Fibroblast of lung (primary cell): ENCODE data around the gene SORL1-AS1.

Experiments
- DNase-seq, 2 donors: peaks; one replicate each; pipeline versions ENCODE4 v3.0.0 to v3.0.0-alpha.2; 2010; ENCODE audit warnings: low read depth in 2 of 2
- H2AFZ ChIP-seq: 2 replicates; pipeline ENCODE4 v1.5.1; 2012; ENCODE audit warnings: low read length, control low read depth, inconsistent platforms
- H3K27ac ChIP-seq: 2 replicates; pipeline ENCODE4 v1.5.1; 2011; ENCODE audit warnings: low read length, control low read depth; ENCODE audit not compliant: insufficient read depth
- H3K27me3 ChIP-seq: 2 replicates; pipeline ENCODE4 v1.5.1; 2011; ENCODE audit warnings: mild to moderate bottlenecking, low read length; ENCODE audit not compliant: control insufficient read depth, insufficient read depth
- H3K36me3 ChIP-seq: 2 replicates; pipeline ENCODE4 v1.5.1; 2011; ENCODE audit warnings: low read length; ENCODE audit not compliant: control insufficient read depth, insufficient read depth
- H3K4me1 ChIP-seq: 2 replicates; pipeline ENCODE4 v1.5.1; 2011; ENCODE audit warnings: low read length; ENCODE audit not compliant: control insufficient read depth, insufficient read depth; ENCODE audit errors: extremely low read depth
- H3K4me2 ChIP-seq: 2 replicates; pipeline ENCODE4 v1.5.1; 2011; ENCODE audit warnings: low read length, control low read depth; ENCODE audit not compliant: insufficient read depth; ENCODE audit errors: extremely low read depth
- H3K4me3 ChIP-seq, 4 experiments: fragments of 200-600 bp in 1 of 4; sonication (generic) in 1 of 4; replicated peaks in 1 of 4; 2 replicates each; pipeline ENCODE4 v1.5.1; 2011 to 2016; ENCODE audit warnings: low read length in 4 of 4, low read depth in 3 of 4, mild to moderate bottlenecking in 3 of 4, control low read depth in 2 of 4, inconsistent platforms in 1 of 4, mixed read lengths in 1 of 4; ENCODE audit not compliant: insufficient read depth in 1 of 4; ENCODE audit errors: control extremely low read depth in 1 of 4
- H3K79me2 ChIP-seq: 2 replicates; pipeline ENCODE4 v1.5.1; 2012; ENCODE audit warnings: mild to moderate bottlenecking, low read length, inconsistent platforms; ENCODE audit not compliant: control insufficient read depth, insufficient read depth
- H3K9ac ChIP-seq: 2 replicates; pipeline ENCODE4 v1.5.1; 2011; ENCODE audit warnings: mild to moderate bottlenecking, low read length, control low read depth; ENCODE audit not compliant: insufficient read depth
- H3K9me3 ChIP-seq: 2 replicates; pipeline ENCODE4 v1.5.1; 2012; ENCODE audit warnings: low read depth, low read length; ENCODE audit not compliant: control insufficient read depth, insufficient read depth
- H4K20me1 ChIP-seq: 2 replicates; pipeline ENCODE4 v1.5.1; 2011; ENCODE audit warnings: low read length; ENCODE audit not compliant: control insufficient read depth, insufficient read depth; ENCODE audit errors: extremely low read depth
- EZH2 ChIP-seq: IDR thresholded peaks from 2 replicates; pipeline ENCODE4 v1.5.1; 2012; ENCODE audit warnings: low read length, control low read depth, mild to moderate bottlenecking; ENCODE audit errors: missing control alignments
- TF ChIP-seq, protein P1 (sequence below), 2 donors: IDR thresholded peaks in 1 of 2; conservative IDR thresholded peaks in 1 of 2; 1 replicate in 1 of 2; 2 replicates in 1 of 2; pipeline ENCODE4 v1.5.1; 2011 to 2012; ENCODE audit warnings: low read length in 2 of 2, control low read depth in 1 of 2, inconsistent platforms in 1 of 2, low read depth in 1 of 2, mild to moderate bottlenecking in 1 of 2

SORL1-AS1 gene

GRCh38 chr11:121425828-121426227 is 26.9 kb downstream of the SORL1-AS1 start:
- Histone ChIP-seq H2AFZ (no peak overlapping the region), H3K27me3 (peaks cover 4% of the 10 kb centered on the region), H3K4me2 (no peak overlapping the region), H4K20me1 (no peaks in the 10 kb centered on the region), H3K9me3 (no peaks in the 10 kb centered on the region), H3K9ac (no peak overlapping the region), H3K27ac (no peak overlapping the region), H3K79me2 (no peaks in the 10 kb centered on the region), H3K4me3 (no peak overlapping the region), H3K36me3 (no peaks in the 10 kb centered on the region), H3K4me1 (no peaks in the 10 kb centered on the region)
- no peak for DNase-seq
- TF ChIP-seq, protein P1, sequence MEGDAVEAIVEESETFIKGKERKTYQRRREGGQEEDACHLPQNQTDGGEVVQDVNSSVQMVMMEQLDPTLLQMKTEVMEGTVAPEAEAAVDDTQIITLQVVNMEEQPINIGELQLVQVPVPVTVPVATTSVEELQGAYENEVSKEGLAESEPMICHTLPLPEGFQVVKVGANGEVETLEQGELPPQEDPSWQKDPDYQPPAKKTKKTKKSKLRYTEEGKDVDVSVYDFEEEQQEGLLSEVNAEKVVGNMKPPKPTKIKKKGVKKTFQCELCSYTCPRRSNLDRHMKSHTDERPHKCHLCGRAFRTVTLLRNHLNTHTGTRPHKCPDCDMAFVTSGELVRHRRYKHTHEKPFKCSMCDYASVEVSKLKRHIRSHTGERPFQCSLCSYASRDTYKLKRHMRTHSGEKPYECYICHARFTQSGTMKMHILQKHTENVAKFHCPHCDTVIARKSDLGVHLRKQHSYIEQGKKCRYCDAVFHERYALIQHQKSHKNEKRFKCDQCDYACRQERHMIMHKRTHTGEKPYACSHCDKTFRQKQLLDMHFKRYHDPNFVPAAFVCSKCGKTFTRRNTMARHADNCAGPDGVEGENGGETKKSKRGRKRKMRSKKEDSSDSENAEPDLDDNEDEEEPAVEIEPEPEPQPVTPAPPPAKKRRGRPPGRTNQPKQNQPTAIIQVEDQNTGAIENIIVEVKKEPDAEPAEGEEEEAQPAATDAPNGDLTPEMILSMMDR (conservative IDR thresholded peaks at IDR 0.05 in 1 of 2, IDR thresholded peaks at IDR 0.05 in 1 of 2; ENCODE audit: low read depth in 1 of 2, low read length in 2 of 2), result no peak
- no peak for TF ChIP-seq EZH2

DNA sequence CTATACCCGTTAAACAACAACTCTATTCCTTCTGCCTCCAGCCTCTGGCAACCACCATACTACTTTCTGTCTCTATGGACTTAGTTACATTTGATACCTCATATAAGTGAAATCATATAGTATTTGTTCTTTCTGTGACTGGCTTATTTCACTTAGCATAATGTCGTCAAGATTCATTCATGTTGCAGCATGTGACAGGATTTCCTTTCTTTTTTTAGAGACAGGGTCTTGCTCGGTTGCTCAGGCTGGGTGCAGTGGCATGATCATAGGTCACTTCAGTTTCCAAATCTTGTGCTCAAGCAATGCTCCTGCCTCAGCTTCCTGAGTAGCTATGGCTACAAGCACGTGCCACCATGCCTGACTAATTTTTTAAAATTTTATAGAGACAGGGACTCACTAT is 30.1 kb downstream of the SORL1-AS1 start:
- no peaks in the 10 kb centered on the region for H3K9me3 ChIP-seq
- H3K36me3 ChIP-seq, result no peaks in the 10 kb centered on the region
- TF ChIP-seq EZH2, result no peak
- TF ChIP-seq, protein P1 (conservative IDR thresholded peaks at IDR 0.05 in 1 of 2, IDR thresholded peaks at IDR 0.05 in 1 of 2; ENCODE audit: low read depth in 1 of 2, low read length in 2 of 2), result no peak
- H3K27ac ChIP-seq, result no peak overlapping the region
- no peak overlapping the region for H3K9ac ChIP-seq
- H3K4me3 ChIP-seq, result no peak overlapping the region
- H3K4me2 ChIP-seq, result no peak overlapping the region
- H3K4me1 ChIP-seq, result no peaks in the 10 kb centered on the region
- H4K20me1 ChIP-seq, result no peaks in the 10 kb centered on the region
- no peak for DNase-seq
- peaks cover 4% of the 10 kb centered on the region for H3K27me3 ChIP-seq
- H3K79me2 ChIP-seq, result no peaks in the 10 kb centered on the region
- H2AFZ ChIP-seq, result no peak overlapping the region

GRCh38 chr11:121421149-121421901 is 31.4 kb downstream of the SORL1-AS1 start:
- TF ChIP-seq, protein P1 (conservative IDR thresholded peaks at IDR 0.05 in 1 of 2, IDR thresholded peaks at IDR 0.05 in 1 of 2; ENCODE audit: low read depth in 1 of 2, low read length in 2 of 2), result no peak
- TF ChIP-seq EZH2, result no peak
- Histone ChIP-seq H3K27me3 (peaks cover 4% of the 10 kb centered on the region), H4K20me1 (no peaks in the 10 kb centered on the region), H3K9me3 (no peaks in the 10 kb centered on the region), H2AFZ (no peak overlapping the region), H3K27ac (no peak overlapping the region), H3K9ac (no peak overlapping the region), H3K36me3 (no peaks in the 10 kb centered on the region), H3K4me1 (no peaks in the 10 kb centered on the region), H3K4me3 (no peak overlapping the region), H3K79me2 (no peaks in the 10 kb centered on the region), H3K4me2 (no peak overlapping the region)
- peak in 1 of 2 donors; percentile 25 for DNase-seq
